Type B pancreatic cell (in vitro differentiated cells): ENCODE results near the gene TMBIM4. TPM values are rescaled to one million over a fixed set of nuclear protein-coding genes. Genes with fewer than 3 reads are reported as not detected.
"Not testable (repeated sequence)": the region's sequence is repeated elsewhere in the genome, so short reads cannot be mapped to it uniquely, and the experiment has no call there.

Experiments
- DNase-seq: peaks from one replicate; pipeline ENCODE4 v3.0.0; 2021; ENCODE audit warnings: mixed read lengths; ENCODE audit not compliant: unreplicated experiment; ENCODE audit errors: extremely low spot score
- H3K27ac Mint-ChIP-seq: 2 replicates; pipeline ENCODE4 v1.8.0; 2021; ENCODE audit warnings: mild to moderate bottlenecking, mixed read lengths
- H3K27me3 Mint-ChIP-seq: 2 replicates; pipeline ENCODE4 v1.8.0; 2021; ENCODE audit warnings: mixed read lengths
- H3K36me3 Mint-ChIP-seq: 2 replicates; pipeline ENCODE4 v1.8.0; 2021; ENCODE audit warnings: mixed read lengths
- H3K4me1 Mint-ChIP-seq: one replicate; pipeline ENCODE4 v1.8.0; 2021; ENCODE audit warnings: mixed read lengths; ENCODE audit not compliant: unreplicated experiment
- H3K4me3 Mint-ChIP-seq: 2 replicates; pipeline ENCODE4 v1.8.0; 2021; ENCODE audit warnings: mild to moderate bottlenecking, mixed read lengths
- H3K9me3 Mint-ChIP-seq: 2 replicates; pipeline ENCODE4 v1.8.0; 2021; ENCODE audit warnings: mixed read lengths
- CTCF ChIP-seq: fragments of 200-600 bp; sonication (generic); conservative IDR thresholded peaks from 2 replicates; pipeline ENCODE4 v1.5.0; 2021; ENCODE audit warnings: antibody characterized with exemption, mild to moderate bottlenecking
- total RNA-seq: library from RNA; stranded (reverse); gene quantifications from 2 replicates; pipeline ENCODE4 v1.2.1, GENCODE V29; 2021; ENCODE audit warnings: low replicate concordance

TMBIM4 gene
- total RNA-seq, 1 donor from 2014 or later = 37.4 TPM

- H3K4me1 Mint-ChIP-seq = no peaks in the 10 kb centered on the region
- no peak for TF ChIP-seq CTCF
- no peak for DNase-seq
- H3K36me3 Mint-ChIP-seq = no peaks in the 10 kb centered on the region
- H3K4me3 Mint-ChIP-seq = peak overlapping the region; percentile 64
- H3K27ac Mint-ChIP-seq = no peak overlapping the region
- peaks cover 77% of the 10 kb centered on the region for H3K27me3 Mint-ChIP-seq
- peaks cover 4% of the 10 kb centered on the region for H3K9me3 Mint-ChIP-seq
Measured at GRCh38 chr12:66189486-66189843, 19.7 kb upstream of the TMBIM4 start.

DNA sequence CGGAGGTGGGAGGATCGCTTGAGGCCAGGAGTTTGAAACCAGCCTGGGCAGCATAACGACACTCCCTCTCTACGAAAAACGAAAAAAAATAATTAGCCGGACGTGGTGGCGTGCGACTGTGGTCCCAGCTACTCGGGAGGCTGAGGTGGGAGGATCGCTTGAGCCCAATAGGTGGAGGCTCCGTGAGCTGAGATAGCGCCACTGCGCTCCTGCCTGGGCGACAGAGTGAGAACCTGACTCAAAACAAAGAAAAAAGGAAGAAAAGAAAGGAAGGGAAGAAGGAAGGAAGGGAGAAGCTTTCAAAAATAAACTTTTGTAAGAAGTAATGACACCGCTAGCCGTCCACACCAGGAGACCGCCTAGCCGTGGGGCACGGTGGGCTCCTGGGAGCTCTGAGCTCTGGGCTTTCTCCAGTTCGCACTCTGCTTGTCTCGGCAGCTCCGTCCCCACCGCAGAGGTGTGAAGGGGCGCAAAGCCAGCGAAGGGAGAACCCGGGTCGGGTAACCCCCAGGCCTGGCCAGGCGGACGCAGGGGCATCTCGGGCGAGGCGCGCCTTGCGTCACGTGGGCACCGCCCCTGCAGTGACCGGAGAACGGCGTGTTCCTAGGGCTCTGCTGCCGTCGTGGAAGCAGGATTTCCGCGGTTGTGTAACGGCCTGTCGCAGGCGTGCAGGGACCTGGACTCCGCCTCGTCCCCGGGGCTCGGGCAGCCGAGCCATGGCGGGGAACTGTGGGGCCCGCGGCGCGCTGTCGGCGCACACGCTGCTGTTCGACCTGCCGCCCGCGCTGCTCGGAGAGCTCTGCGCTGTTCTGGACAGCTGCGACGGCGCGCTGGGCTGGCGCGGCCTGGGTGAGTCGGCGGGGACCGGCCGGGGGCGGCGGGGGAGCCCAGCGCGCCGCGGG, 19.0 kb upstream of the TMBIM4 start, which contains the start of gene IRAK3:
IRAK3 (plus strand) TSS at position 631 of the 902 bp plus-strand sequence; CDS start at position 717, 86 bp downstream.
- peaks cover 76% of the 10 kb centered on the region for H3K27me3 Mint-ChIP-seq
- H3K27ac Mint-ChIP-seq = no peak within 1 kb of the TSS
- no peaks in the 10 kb centered on the region for H3K36me3 Mint-ChIP-seq
- H3K4me3 Mint-ChIP-seq = peak within 1 kb of the TSS; percentile 64
- no peak for DNase-seq
- TF ChIP-seq CTCF = no peak
- peaks cover 6% of the 10 kb centered on the region for H3K9me3 Mint-ChIP-seq
- H3K4me1 Mint-ChIP-seq = no peaks in the 10 kb centered on the region

- no peak for TF ChIP-seq CTCF
- Mint-ChIP-seq H3K4me3 (peak overlapping the region; percentile 40), H3K4me1 (no peaks in the 10 kb centered on the region), H3K27ac (no peak overlapping the region), H3K9me3 (peaks cover 6% of the 10 kb centered on the region), H3K27me3 (peaks cover 80% of the 10 kb centered on the region), H3K36me3 (no peaks in the 10 kb centered on the region)
- no peak for DNase-seq
Measured at GRCh38 chr12:66187821-66188220, 18.0 kb upstream of the TMBIM4 start.

DNA sequence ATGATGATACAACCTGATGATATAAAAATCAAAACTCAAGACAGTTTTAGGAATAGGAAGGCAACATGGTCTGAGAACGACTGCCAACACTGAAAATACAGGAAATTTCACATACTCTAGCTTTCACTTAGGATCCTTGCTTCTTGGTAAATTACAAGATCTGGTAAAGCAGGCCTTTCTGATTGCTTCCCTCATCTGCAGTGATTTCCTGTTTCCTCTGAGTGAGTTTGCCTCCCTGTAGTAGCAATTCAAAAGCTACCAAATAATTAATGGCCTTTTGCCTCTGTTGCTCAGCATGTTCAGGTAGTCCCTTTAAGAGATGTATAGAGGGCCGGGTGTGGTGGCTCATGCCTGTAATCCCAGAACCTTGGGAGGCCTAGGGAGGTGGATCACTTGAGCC, 17.2 kb upstream of the TMBIM4 start:
- H3K27ac Mint-ChIP-seq = no peak overlapping the region
- H3K4me1 Mint-ChIP-seq = no peaks in the 10 kb centered on the region
- no peak for TF ChIP-seq CTCF
- no peaks in the 10 kb centered on the region for H3K36me3 Mint-ChIP-seq
- peaks cover 6% of the 10 kb centered on the region for H3K9me3 Mint-ChIP-seq
- H3K27me3 Mint-ChIP-seq = peaks cover 84% of the 10 kb centered on the region
- DNase-seq = no peak
- peak overlapping the region; percentile 51 for H3K4me3 Mint-ChIP-seq

GRCh38 chr12:66184822-66185221, 15.0 kb upstream of the TMBIM4 start:
- peaks cover 63% of the 10 kb centered on the region for H3K27me3 Mint-ChIP-seq
- DNase-seq, H3K27ac Mint-ChIP-seq, H3K36me3 Mint-ChIP-seq, H3K4me1 Mint-ChIP-seq, H3K4me3 Mint-ChIP-seq, H3K9me3 Mint-ChIP-seq: not testable (repeated sequence)

GRCh38 chr12:66182956-66183355, 13.2 kb upstream of the TMBIM4 start:
- Mint-ChIP-seq H3K4me1 (no peaks in the 10 kb centered on the region), H3K36me3 (no peaks in the 10 kb centered on the region), H3K4me3 (no peak overlapping the region), H3K27me3 (peaks cover 58% of the 10 kb centered on the region), H3K9me3 (peaks cover 6% of the 10 kb centered on the region), H3K27ac (no peak overlapping the region)
- no peak for TF ChIP-seq CTCF
- no peak for DNase-seq
